Left ventricle myocardium superior (tissue), 1 donor: ENCODE results near the gene ESYT3. TPM values are rescaled to one million over a fixed set of nuclear protein-coding genes. Genes with fewer than 3 reads are reported as not detected.
"Not testable (repeated sequence)": the region's sequence is repeated elsewhere in the genome, so short reads cannot be mapped to it uniquely, and the experiment has no call there.

Source experiments
- ATAC-seq: fragments of 200-7000 bp; cut with Tn5 transposase; one replicate; pipeline ENCODE4 v1.9.1; 2020; ENCODE audit warnings: mild to moderate bottlenecking, moderate library complexity
- DNase-seq: peaks from one replicate; pipeline ENCODE4 v3.0.0-alpha.2; 2020
- intact Hi-C: fragments of 100-400 bp; cut with micrococcal nuclease; formaldehyde crosslinking; loops from one replicate; pipeline ENCODE4 v1.11.0; 2022
- total RNA-seq: library from RNA; stranded (reverse); fragmentation: NEBNext Ultra II Directional; extraction: Animal tissue kit (Norgen Biotek cat#: 25700); gene quantifications from one replicate; pipeline ENCODE4 v1.2.1, GENCODE V29; 2021
- donor health status: DM: no; HTN: yes; CAD: no; lungs with severe emphysema.

ESYT3 gene
- total RNA-seq, 1 donor from 2014 or later = 1.2 TPM

DNA sequence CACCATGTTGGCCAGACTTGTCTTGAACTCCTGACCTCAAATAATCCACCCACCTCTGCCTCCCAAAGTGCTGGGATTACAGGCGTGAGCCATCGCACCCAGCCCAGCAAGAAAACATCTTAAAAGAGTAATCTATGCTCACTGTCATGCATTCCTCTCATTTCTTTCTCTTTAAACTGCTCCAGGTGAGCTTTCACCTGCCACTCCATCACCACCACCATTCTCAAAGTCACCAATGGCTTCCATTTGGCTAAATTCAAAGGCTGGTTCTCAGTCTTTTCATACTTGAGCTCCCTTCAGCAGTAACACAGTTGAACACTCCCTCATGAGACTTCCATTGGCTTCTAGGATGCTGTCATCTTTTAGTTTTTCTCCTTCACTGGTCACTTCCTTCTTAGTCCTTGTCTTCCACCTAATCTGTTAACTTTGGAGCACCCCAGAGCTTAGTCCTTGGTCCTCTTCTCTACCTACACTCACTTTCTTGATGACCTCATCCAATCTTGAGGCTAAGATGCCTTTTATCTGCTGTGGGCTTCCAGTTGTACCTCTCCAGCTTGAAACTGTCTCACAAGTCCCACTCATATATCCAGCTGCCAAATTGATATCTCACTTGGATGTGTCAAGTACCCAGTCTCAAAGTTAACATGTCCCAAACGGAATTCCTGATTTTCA lies 27.0 kb upstream of the ESYT3 start:
- ATAC-seq (peak; percentile 4), DNase-seq (no peak)
- intact Hi-C loops = no loop called here

DNA sequence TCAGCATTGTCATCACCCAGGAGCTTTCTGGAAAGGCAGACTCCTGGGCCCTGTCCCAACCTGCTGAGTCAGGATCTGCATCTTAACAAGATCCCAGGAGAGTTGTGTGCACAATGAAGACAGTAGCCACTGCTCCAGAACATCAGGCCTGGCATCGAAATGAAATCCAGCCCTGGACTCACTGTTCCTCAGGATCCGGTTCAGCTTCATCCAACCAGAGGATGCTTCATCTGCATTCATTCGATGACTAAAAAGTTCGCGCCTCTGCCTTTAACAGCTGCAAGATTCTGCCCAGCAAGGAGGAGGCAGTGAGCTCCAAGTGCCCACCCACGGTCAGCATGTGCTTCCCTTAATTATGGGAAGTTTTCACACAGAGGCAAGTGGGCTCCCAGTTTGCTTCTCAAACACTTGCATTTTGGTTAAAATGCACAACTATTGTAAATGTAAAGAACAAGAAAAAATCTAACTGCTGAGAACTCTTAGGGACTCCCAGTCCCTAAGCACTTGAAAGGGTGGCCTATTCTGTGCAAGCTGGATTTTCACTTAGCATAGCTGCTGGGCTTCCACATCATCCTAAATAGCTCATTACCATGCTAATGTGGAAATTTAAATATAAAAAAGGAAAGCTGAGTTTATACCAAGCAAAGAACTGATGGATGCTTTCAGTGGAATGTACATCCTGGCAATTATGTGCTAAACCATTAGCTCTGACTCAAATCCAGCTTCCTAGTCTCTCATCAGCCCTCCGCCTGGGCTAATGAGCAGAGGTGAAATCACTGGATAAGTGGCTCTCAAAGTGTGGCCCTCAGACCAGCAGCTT lies 25.5 kb upstream of the ESYT3 start:
- peak; percentile 16 for ATAC-seq
- DNase-seq = no peak
- intact Hi-C loops = no loop called here

DNA sequence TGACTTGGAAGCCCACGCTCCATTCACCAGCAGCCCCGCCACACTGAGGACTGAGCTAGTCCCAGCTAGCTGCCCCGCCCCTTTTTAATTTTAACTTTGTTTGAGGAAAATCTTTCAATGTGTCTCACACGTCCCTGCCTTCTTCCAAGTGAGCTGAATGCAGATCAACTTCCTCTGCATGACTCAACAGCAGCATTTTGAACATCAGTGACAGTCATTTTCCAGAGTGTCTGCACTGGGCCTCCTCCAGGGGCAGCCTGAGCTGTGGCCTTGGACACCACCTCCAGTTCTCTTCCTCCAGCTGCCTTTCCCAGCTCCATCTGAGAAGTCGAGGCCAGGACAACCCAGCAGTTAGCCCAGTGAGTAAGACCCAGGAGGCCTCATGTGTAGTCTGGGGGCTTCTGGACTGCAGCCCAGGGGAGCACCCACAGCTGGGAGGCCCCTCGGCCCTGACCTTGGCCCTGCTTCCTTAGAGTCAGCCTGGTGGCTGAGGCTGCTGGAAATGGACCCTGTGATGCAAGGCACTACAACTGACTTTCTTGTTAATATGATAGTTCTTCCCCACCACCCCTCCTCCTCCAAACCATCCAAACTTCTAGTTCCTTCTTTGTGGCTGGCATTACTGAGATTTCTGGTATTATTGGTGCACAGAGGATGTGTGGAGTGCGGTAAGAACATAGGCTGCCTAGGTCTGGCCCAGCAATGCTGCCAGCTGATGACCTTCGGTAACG lies 21.4 kb upstream of the ESYT3 start:
- no peak for DNase-seq
- intact Hi-C loops = no loop called here
- ATAC-seq = peak; percentile 3

DNA sequence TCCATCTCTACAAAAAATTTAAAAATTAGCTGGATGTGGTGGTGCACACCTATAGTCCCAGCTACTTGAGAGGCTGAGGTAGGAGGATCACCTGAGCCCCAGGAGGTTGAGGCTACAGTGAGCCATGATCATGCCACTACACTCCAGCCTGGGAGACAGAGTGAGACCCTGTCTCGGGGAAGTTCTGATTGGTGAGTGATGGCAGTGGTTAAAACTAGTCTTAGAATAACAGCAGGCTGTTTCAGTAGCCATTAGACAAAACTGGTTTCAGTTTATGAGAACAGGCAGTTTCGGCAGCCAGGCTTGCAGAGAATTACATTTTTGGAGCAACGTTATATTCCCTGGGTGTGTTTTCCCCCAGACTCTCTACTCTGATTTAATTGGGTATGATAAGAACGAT lies 18.2 kb upstream of the ESYT3 start:
- DNase-seq, ATAC-seq, intact Hi-C loops: not testable (repeated sequence)

DNA sequence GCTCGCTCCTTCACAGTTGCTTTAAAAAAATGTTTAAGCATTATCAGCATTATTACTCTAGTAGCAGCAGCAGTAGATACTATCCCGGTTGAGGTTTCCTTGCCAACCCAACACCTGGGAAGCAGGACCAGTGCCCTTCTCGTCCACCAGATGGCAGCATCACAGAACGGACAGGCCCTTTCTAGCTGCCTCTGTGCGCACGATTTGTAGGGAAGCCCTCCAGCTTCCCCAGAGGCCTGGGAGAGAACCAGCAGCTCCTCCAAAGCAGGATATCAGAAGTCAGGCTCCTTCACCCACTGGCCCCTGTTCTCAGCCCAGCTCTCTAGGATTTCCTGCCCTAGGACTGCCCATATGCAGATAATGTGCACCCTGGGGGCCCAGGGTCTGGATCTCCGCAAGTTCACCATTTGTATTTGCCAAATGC lies 16.8 kb upstream of the ESYT3 start:
- intact Hi-C loops = no loop called here
- ATAC-seq (peak; percentile 89), DNase-seq (peak; percentile 83)

DNA sequence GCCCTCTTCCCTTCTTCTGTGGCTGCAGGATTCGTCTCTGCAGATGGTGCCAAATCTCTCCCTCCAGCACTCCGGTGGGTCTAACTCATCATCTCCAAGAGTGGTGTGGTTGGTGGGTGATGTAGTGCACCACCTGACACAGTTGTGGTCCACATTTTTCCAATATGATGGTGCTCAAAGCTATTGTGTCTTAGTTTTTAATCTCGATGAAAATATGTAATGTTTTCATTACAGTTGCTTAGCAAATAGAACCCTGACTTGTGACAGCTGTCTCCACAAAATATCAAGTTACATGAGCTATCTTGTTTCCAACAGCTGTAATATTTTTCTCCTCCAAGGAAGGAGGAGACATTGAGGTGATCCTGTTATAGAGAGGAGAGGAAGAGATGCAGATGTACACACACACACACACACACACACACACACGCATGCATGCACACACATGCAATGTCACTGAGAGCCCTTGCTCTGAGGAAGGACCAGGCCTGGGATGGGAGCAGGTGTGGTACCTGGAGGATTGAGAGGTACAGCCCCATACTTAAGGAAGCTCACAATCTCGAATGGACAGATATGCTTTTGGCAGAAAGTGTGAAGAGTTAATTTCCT lies 15.7 kb upstream of the ESYT3 start:
- ATAC-seq (no peak), DNase-seq (no peak)
- intact Hi-C loops = no loop called here

DNA sequence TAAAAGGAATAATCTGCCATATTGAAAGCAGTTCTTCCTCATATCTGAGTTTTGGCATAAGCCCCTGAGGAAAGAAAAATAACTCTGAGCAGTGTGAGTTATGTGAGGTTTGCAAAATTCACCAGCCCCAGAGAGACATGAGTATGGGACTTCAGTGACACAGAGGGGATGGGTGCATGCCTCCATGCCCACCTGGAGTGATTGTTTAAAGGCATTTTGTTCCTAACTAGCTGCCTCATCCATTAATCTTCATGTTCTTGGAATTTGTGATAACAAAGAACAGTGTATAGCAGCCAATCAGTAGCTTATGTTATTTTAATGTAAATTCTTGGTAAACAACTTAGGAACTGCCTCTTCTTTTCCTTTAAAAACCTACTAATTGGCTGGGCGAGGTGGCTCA lies 11.1 kb upstream of the ESYT3 start:
- intact Hi-C loops = no loop called here
- ATAC-seq (no peak), DNase-seq (no peak)

DNA sequence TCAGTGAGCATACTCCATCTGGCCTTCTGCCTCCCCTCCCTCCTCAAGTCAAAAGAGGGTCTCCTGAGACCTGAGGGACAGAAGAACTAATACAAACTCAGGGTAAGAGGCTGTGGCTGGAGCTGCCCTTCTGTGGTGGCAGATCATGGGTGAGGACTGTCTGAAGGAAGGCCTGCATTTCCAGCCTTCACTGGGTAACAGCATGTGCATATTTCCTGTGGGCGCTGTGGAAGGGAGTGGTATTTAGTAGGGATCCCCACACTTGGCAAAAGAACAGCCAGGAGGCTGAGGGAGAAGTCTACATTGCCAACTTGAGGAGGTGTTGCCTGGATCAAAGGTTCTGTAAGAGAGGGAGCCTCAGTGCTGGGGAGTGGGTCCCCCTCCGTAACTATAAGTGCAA lies 10.1 kb upstream of the ESYT3 start:
- DNase-seq = no peak
- no peak for ATAC-seq
- intact Hi-C loops = no loop called here

DNA sequence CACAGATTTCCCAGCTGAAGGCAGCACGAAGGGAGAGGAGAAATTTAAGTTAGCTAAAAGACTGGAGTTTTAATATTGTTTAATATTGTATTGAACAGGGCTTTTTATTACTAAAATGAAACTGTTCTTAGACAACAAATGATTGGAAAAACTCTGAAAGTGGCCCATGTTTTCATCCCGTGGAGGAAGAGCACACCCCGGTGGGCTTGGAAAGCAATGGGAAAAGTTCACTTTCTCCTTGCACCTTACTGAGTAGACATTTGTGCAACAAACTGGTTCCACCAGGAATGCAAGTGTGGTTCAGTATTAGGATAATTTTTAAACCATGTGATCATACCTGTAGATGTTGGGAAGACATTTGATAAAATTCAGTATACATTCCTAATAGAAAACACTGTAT lies 8.2 kb upstream of the ESYT3 start:
- ATAC-seq = peak; percentile 34
- intact Hi-C loops = no loop called here
- DNase-seq = no peak

DNA sequence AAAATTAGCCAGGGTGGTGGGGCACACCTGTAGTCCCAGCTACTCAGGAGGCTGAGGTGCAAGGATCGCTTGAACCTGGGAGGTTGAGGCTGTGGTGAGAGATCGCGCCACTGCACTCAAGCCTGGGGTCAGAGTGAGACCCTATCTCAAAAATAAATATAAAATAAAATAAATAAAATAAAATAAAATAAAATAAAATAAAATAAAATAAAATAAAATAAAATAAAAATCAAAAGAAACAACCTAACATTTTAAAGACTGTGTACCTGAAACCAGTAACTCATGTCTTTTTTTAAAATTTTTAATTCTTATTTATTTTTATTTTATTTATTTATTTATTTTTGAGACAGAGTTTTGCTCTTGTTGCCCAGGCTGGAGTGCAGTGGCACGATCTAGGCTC lies 7.7 kb upstream of the ESYT3 start:
- ATAC-seq, intact Hi-C loops, DNase-seq: not testable (repeated sequence)

DNA sequence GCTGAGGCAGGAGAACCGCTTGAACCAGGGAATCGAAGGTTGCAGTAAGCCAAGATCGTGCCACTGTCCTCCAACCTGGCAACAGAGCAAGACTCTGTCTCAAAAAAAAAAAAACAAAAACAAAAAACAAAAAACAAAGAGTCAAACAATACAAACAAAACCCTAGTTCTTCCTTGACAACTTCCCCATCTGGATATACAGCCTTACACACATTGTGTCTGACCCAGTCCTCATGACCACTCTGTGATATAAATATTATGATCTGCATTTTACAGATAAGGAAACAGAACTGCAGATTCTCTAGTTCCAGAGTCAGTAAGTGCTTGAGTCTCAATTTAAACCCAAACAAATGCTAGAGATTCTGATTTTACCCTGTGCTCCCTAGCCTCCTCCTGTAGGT lies 4.8 kb upstream of the ESYT3 start:
- DNase-seq = no peak
- intact Hi-C loops = no loop called here
- no peak for ATAC-seq

DNA sequence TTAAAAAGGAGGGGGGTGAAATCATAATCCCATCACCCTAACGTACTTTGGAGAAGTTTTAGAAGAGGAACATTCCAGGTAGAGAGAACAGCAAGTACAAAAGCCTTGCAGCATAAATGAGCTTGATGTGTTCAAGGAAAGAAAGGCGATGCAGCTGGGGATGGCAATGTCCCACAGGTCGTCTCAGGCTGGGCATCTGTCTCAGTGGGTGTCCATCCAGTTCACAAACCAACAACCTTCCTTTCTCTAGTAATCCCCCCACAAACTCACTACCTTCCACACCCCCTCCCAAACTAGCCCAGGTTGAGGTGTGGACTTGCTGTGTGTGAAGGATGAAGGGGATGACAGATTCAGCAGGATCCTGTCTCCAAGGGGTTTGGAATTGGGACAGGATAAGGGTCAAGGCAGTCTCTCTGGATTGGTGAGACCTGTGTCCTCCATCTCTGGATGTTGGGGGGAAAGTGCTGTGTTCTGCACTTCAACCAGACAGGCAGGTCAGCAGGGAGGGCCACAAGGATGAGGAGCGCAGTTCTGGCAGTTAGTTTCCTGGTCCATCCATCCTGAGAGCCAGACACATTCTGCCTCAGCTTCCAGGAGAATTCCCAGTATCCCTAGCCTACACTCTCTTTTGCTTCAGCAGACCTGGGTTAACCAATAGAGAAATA lies 1.7 kb upstream of the ESYT3 start:
- intact Hi-C loops = no loop called here

DNA sequence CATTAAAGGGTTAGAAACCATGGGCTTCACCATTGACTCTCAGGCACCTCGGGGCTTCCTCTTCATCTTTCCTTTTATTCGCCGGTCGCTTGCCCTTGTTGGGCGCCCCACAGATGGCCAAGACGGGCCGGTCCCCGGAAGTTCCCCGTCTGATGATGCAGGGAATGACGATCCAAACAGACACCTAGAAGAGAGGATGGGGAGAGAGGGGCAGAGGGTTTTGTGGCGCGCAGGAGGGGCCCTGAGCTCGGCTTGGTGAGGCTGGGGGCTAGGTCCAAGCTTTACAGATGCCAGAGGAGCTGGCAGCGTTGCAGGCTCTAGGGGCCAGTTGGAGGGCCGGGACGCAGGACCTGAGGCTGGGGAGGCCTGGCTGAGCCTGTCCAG lies 532 bp upstream of the ESYT3 start:
- DNase-seq (no peak), ATAC-seq (no peak)
- intact Hi-C loops = no loop called here

More for the DNA sequence above, 1.7 kb upstream of the ESYT3 start:
- ATAC-seq (no peak), DNase-seq (no peak)

DNA sequence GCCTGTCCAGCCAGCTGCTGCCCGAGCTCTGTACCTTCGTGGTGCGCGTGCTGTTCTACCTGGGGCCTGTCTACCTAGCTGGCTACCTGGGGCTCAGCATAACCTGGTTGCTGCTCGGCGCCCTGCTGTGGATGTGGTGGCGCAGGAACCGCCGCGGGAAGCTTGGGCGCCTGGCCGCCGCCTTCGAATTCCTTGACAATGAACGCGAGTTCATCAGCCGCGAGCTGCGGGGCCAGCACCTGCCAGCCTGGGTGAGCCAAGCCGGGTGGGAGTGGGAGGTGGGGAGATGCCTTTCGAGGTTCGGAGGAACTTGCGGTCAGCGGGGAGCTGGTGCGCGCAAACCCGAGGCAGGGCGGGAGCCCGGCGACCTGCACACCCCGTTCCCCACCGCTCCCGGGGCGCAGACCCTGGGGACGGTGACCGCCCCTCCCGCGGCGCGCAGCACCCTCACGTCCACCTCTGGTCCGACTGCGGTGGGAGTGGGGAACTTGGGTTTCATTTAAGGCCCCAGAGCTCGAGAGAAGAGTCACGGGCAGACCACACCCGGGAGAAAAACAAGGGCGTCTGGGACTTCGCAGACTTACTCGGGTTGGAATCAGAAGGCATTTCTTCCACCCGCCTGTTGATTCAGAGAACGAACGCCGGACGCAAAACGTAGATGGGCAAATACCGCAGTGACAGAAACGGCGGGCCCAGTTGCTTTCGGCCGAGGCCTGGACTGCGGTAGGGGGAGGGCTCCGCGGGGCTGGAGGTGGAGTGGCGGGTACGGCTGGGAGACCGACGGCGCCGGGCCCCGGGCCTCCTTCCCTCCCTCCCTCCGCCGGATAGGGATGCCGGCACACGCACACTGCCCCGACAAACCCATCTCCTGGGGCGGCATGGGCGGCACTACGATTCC lies 708 bp downstream of the ESYT3 start:
- peak; percentile 31 for ATAC-seq
- intact Hi-C loops = no loop called here
- no peak for DNase-seq

DNA sequence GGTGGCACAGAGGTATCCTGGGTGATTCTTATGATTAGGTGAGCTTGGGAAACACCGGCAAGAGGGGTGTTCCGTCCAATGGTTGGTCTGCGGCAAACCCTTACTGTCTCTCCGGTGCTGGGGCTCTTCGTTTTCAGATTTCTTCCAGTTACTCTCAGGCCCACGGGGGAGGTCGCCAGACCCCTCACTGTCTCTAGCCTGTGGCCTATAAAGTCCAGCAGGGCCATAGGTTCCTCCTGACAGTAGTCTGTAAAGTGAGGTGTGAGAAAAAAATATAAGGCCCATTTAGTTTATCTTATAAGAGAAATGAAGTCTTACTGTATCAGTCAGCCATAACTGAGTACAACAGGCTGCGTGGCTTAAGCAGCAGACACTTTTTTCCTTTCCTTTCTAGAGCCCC lies 1.4 kb downstream of the ESYT3 start:
- no peak for ATAC-seq
- no peak for DNase-seq
- intact Hi-C loops = no loop called here

DNA sequence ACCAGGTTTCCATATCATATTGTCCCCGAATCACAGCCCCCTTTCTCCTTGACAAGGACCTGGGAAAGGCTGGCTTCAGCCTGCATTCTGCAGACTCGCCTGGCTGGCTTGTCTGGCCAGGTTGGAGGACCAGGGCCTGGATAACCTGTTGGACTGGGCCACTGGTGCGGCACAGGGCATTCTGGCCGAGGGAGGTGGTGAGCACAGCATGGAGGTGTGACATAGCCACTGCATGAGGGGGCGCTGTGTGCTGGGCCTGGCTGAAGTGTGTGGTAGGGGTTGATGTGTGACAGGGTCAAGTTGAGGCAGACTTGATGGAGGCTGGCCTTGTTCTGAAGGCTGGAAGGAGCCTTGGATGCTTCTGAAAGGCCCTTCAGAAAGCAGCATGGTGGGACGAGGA lies 2.9 kb downstream of the ESYT3 start:
- ATAC-seq = no peak
- intact Hi-C loops = no loop called here
- DNase-seq = no peak

DNA sequence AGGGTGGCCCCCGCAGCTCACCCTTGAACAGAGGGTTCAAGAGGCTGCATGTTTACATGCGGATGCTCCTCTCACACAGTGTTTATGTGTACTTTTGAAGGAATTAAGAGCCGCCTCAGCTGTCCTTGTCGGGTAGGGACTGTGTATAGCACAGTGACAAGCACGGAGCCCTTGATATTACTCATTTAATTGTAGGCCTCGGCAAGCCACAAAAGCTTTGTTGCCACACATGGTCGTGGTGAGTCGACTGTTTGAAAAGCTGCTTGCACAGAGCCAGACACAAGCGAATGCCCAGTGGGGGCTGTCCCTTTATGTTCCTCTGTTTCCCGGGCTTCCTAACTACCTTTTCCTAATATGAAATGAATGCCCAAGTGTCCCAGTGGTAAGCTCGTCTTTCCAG lies 4.5 kb downstream of the ESYT3 start:
- DNase-seq = no peak
- intact Hi-C loops = no loop called here
- no peak for ATAC-seq

DNA sequence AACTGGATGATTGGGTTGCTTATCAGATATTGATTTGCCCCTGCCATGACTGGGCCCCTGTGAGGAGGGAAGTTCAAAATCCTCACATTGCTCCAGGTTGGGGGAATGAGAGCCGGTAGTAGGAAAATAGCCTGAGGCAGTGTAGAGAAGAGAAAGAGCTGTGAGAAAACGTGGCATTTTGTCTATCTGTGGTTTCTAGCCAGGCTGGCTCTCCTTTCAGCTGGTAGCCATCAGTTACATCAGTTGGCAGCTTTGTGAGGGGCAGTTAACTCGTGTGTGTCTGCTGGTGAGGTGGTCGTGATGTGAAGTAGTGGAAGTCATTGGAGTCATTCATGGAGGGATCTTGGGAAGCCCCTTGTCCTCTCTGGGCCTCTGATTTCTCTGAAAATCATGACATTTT lies 5.2 kb downstream of the ESYT3 start:
- intact Hi-C loops = no loop called here
- ATAC-seq = no peak
- no peak for DNase-seq
